Measurements from ENCODE around the gene CDC42BPG.
"Not testable (repeated sequence)": the region's sequence is repeated elsewhere in the genome, so short reads cannot be mapped to it uniquely, and the experiment has no call there.

Gene CDC42BPG

GRCh38 chr11:64817476-64817875 lies 27.0 kb downstream of the CDC42BPG start:
- in situ Hi-C loops (cut with HindIII; ENCODE audit: low sequenced_read_pairs) = no loop called here
- no peak for TF ChIP-seq CTCF (IDR thresholded peaks at IDR 0.05; ENCODE audit: low read depth, low read length, missing control alignments)
- DNase-seq (ENCODE audit: low read depth) = no peak
- H3K4me3 ChIP-seq (ENCODE audit: low read depth, low read length) = no peak overlapping the region

- DNase-seq (ENCODE audit: low read depth); H3K4me3 ChIP-seq (ENCODE audit: low read depth, low read length); in situ Hi-C loops (cut with HindIII; ENCODE audit: low sequenced_read_pairs): not testable (repeated sequence)
Measured at GRCh38 chr11:64815433-64815832, 29.0 kb downstream of the CDC42BPG start.

GRCh38 chr11:64814712-64815187 lies 29.7 kb downstream of the CDC42BPG start:
- no peak overlapping the region for H3K4me3 ChIP-seq (ENCODE audit: low read depth, low read length)
- TF ChIP-seq CTCF (IDR thresholded peaks at IDR 0.05; ENCODE audit: low read depth, low read length, missing control alignments) = no peak
- in situ Hi-C loops (cut with HindIII; ENCODE audit: low sequenced_read_pairs) = no loop called here
- DNase-seq (ENCODE audit: low read depth) = no peak

GRCh38 chr11:64813826-64814225 lies 30.6 kb downstream of the CDC42BPG start:
- H3K4me3 ChIP-seq (ENCODE audit: low read depth, low read length) = no peak overlapping the region
- TF ChIP-seq CTCF (IDR thresholded peaks at IDR 0.05; ENCODE audit: low read depth, low read length, missing control alignments) = no peak
- no peak for DNase-seq (ENCODE audit: low read depth)
- in situ Hi-C loops (cut with HindIII; ENCODE audit: low sequenced_read_pairs) = no loop called here

GRCh38 chr11:64810891-64811272 lies 33.6 kb downstream of the CDC42BPG start:
- TF ChIP-seq CTCF (IDR thresholded peaks at IDR 0.05; ENCODE audit: low read depth, low read length, missing control alignments) = no peak
- no peak for DNase-seq (ENCODE audit: low read depth)
- in situ Hi-C loops (cut with HindIII; ENCODE audit: low sequenced_read_pairs) = no loop called here
- peak overlapping the region; percentile 89 for H3K4me3 ChIP-seq (ENCODE audit: low read depth, low read length)

- peak within 1 kb of the TSS; percentile 89 for H3K4me3 ChIP-seq (ENCODE audit: low read depth, low read length)
- DNase-seq (ENCODE audit: low read depth) = peak; percentile 88
- TF ChIP-seq CTCF (IDR thresholded peaks at IDR 0.05; ENCODE audit: low read depth, low read length, missing control alignments) = no peak
- in situ Hi-C loops (cut with HindIII; ENCODE audit: low sequenced_read_pairs) = no loop called here
Measured at GRCh38 chr11:64810271-64810890, 34.1 kb downstream of the CDC42BPG start, which contains the start of gene MEN1. Gene MEN1, minus strand, starts transcription at chr11:64810551. Its CDS starts 442 bp downstream, at chr11:64810109.

- in situ Hi-C loops (cut with HindIII; ENCODE audit: low sequenced_read_pairs) = no loop called here
- peak overlapping the region; percentile 89 for H3K4me3 ChIP-seq (ENCODE audit: low read depth, low read length)
- no peak for DNase-seq (ENCODE audit: low read depth)
- TF ChIP-seq CTCF (IDR thresholded peaks at IDR 0.05; ENCODE audit: low read depth, low read length, missing control alignments) = no peak
Measured at GRCh38 chr11:64809781-64810241, 34.6 kb downstream of the CDC42BPG start.
